HG03045 (cell line): ENCODE data around the gene C17orf50.

Experiments
- ATAC-seq: cut with Tn5 transposase; IDR thresholded peaks from one replicate; pipeline ENCODE4 v1.9.1; 2021; ENCODE audit warnings: mild to moderate bottlenecking, moderate library complexity; ENCODE audit not compliant: unreplicated experiment

C17orf50 gene

GRCh38 chr17:35809855-35810461, 49.3 kb downstream of the C17orf50 start:
- no peak for ATAC-seq

DNA sequence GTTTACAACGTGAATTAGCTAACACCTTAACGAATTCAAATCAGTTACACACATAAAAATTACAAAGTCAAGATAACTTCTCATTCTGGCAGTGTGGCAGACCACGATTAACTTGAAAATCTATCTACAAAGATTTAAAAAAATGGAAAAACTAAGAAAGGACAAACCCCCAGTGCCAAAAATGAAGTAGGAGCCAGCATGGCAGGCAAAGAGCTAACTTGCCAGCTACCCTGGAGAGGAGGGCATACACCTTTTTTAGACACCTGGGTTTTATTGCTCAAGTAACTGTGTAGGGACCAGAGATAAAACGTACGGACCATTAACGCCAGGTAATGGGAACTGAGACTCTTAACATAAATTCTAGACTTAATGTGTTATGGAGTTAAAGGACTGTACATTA, 51.1 kb downstream of the C17orf50 start:
- ATAC-seq = no peak

DNA sequence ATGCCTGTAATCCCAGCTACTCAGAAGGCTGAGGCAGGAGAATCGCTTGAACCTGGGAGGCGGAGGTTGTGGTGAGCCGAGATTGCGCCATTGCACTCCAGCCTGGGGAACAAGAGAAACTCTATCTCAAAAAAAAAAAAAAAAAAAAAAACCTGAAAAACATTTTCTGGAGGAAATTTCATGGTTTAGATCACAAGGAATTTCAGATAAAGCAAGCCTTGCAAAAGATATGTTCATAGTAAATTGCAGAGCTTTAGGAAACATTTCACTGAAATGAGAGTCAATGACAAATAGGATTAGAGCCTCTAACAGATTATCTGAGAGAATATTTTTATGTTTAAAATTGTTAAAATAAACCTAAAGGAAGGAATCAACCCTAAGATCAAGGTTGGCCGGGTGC, 51.8 kb downstream of the C17orf50 start:
- no peak for ATAC-seq
